ENCODE results near the gene TMEM134. TPM values are rescaled to one million over a fixed set of nuclear protein-coding genes. Genes with fewer than 3 reads are reported as not detected.

Gene TMEM134
- total and polyA plus RNA-seq, 10 of the 15 experiments (the other 5 are each of a cell fraction or from before 2014, with no cell fraction given), result 1.6 to 93.8 (median 27.8) TPM

DNA sequence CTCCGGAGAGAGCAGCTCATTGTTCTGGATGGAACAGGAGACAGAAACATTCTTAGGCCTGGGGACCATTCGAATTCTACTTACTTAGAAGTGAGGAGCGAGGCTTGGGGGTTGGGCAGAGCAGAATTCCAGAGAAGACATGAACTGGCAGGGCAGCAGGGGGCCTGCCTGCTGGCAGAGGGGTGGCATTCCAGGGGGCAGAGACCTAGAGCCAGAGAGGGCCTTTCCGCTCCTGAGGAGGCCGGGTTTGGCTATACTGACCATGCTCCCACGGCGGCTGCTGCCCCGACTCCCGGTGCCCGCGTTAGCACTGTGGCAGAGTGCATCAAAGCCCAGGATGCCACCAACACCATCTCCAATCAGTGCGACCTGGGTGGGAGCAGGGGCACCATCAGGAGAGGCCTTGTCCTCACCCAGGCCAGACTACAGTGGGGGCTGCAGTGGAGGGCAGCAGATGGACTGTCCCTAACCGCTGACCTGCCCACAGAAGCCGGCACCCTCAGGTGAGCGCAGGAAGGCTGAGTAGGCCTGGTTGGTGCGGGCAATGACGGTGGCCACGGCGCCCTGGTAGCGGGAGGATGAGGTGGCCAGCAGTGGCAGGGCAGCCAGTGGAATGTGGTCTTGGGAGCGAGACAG, 28.7 kb upstream of the TMEM134 start:
- Histone ChIP-seq H3K27ac (ENCODE audit: control insufficient read depth, insufficient read depth) (no peak overlapping the region), H4K20me1 (ENCODE audit: control insufficient read depth, insufficient read depth) (no peaks in the 10 kb centered on the region; the same call in 1 of the 2 replicates), H3K27me3 (replicated peaks in 1 of 2; ENCODE audit: control insufficient read depth in 2 of 2, insufficient read depth in 2 of 2, low read length in 1 of 2) (no peaks in the 10 kb centered on the region), H3K4me3 (no peak overlapping the region), H2AFZ (ENCODE audit: control insufficient read depth, low read depth, low read length) (no peak overlapping the region), H3K79me2 (ENCODE audit: control insufficient read depth, insufficient read depth, low read length) (no peaks in the 10 kb centered on the region), H3K4me1 (ENCODE audit: control insufficient read depth, insufficient read depth, low read length) (no peaks in the 10 kb centered on the region; the same call in 1 of the 2 replicates), H3K9ac (ENCODE audit: control insufficient read depth, insufficient read depth, low read length) (no peak overlapping the region), H3K9me3 (replicated peaks; ENCODE audit: control insufficient read depth, insufficient read depth, low read length) (no peaks in the 10 kb centered on the region), H3K4me2 (ENCODE audit: control insufficient read depth, insufficient read depth) (no peak overlapping the region), H3K36me3 (ENCODE audit: control insufficient read depth in 2 of 2, insufficient read depth in 2 of 2, low read length in 1 of 2) (peaks cover 0 to 10% of the 10 kb centered on the region in 2 experiments; a peak in 3 of 4 replicates)
- intact Hi-C loops (cut with micrococcal nuclease; ENCODE audit: unreplicated experiment) (no loop called here), in situ Hi-C loops (cut with MboI) (no loop called here)
- POLR2A ChIA-PET, result no interaction called here
- no peak for DNase-seq (ENCODE audit: low read depth, low spot score)
- RAD21 ChIA-PET (ENCODE audit: unreplicated experiment), result no interaction called here
- 90% methylated on average over 21 of the region's 21 CpGs for WGBS (ENCODE audit: insufficient coverage, insufficient replicate concordance, low lambda C conversion rate, missing lambda C conversion rate)
- no peak for FAIRE-seq
- SMC1A ChIA-PET (ENCODE audit: uncharacterized antibody, unreplicated experiment), result no interaction called here
- ATAC-seq, result no peak
- BruUV-seq (replicated peaks), result no TSS peak
- CTCF ChIA-PET, result no interaction called here
- TF ChIP-seq ZNF622 (IDR thresholded peaks at IDR 0.05) (no peak), EED (IDR thresholded peaks at IDR 0.05; ENCODE audit: low read depth) (no peak), JUNB (IDR thresholded peaks at IDR 0.05) (no peak)

DNA sequence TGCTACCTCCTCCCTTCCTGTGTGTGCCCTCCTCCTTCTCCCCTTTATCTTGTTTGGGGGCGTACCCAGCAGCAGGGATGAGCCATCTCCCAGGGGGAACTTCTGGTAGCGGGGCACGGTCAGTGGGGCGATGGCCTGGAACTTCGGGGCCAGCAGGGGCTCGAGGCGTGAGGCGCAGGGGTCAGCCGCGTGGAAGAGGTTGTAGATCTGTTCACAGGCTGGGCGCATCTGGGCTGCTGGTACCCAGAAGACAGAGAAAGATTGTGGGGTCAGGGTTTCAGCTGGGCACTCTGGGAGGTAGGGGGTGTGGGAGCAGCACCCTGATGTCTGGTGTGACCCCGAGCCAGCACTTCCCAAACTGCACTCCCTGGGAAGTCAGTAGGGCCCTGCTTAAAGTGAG, 27.1 kb upstream of the TMEM134 start:
- no peak overlapping the region for H3K4me3 ChIP-seq
- WGBS (ENCODE audit: insufficient coverage, insufficient replicate concordance, low lambda C conversion rate, missing lambda C conversion rate), result 90% methylated on average over 12 of the region's 12 CpGs
- SMC1A ChIA-PET (ENCODE audit: uncharacterized antibody, unreplicated experiment), result no interaction called here
- POLR2A ChIA-PET, result no interaction called here
- no peaks in the 10 kb centered on the region; the same call in 1 of the 2 replicates for H4K20me1 ChIP-seq (ENCODE audit: control insufficient read depth, insufficient read depth)
- no peaks in the 10 kb centered on the region; the same call in 1 of the 2 replicates for H3K4me1 ChIP-seq (ENCODE audit: control insufficient read depth, insufficient read depth, low read length)
- no peaks in the 10 kb centered on the region for H3K9me3 ChIP-seq (replicated peaks; ENCODE audit: control insufficient read depth, insufficient read depth, low read length)
- CTCF ChIA-PET, result no interaction called here
- TSS peak; percentile 16 for BruUV-seq (replicated peaks)
- H3K4me2 ChIP-seq (ENCODE audit: control insufficient read depth, insufficient read depth), result no peak overlapping the region
- TF ChIP-seq KDM1A (IDR thresholded peaks at IDR 0.05; ENCODE audit: borderline replicate concordance) (no peak), EGR1 (IDR thresholded peaks at IDR 0.05; ENCODE audit: borderline replicate concordance in 1 of 2, low read depth in 2 of 2, low read length in 2 of 2) (no peak), WRNIP1 (IDR thresholded peaks at IDR 0.05; ENCODE audit: borderline replicate concordance, low read depth, low read length) (no peak), ZNF274 (IDR thresholded peaks at IDR 0.05; ENCODE audit: insufficient read depth, insufficient read length) (no peak), ZSCAN29 (IDR thresholded peaks at IDR 0.05) (no peak), SMAD5 (IDR thresholded peaks at IDR 0.05; ENCODE audit: low read depth) (no peak), HDAC2 (IDR thresholded peaks at IDR 0.05) (no peak)
- FAIRE-seq (no peak), DNase-seq (ENCODE audit: low read depth, low spot score) (no peak), ATAC-seq (no peak)
- no peaks in the 10 kb centered on the region for H3K27me3 ChIP-seq (replicated peaks in 1 of 2; ENCODE audit: control insufficient read depth in 2 of 2, insufficient read depth in 2 of 2, low read length in 1 of 2)
- RAD21 ChIA-PET (ENCODE audit: unreplicated experiment), result no interaction called here
- in situ Hi-C loops (cut with MboI) (no loop called here), intact Hi-C loops (cut with micrococcal nuclease; ENCODE audit: unreplicated experiment) (no loop called here)
- peaks cover 0 to 9% of the 10 kb centered on the region in 2 experiments; a peak in 3 of 4 replicates for H3K36me3 ChIP-seq (ENCODE audit: control insufficient read depth in 2 of 2, insufficient read depth in 2 of 2, low read length in 1 of 2)
- no peak overlapping the region for H3K27ac ChIP-seq (ENCODE audit: control insufficient read depth, insufficient read depth)
- H3K9ac ChIP-seq (ENCODE audit: control insufficient read depth, insufficient read depth, low read length), result no peak overlapping the region
- H2AFZ ChIP-seq (ENCODE audit: control insufficient read depth, low read depth, low read length), result no peak overlapping the region
- H3K79me2 ChIP-seq (ENCODE audit: control insufficient read depth, insufficient read depth, low read length), result no peaks in the 10 kb centered on the region

Data from GM12878 (cell line).